ENCODE measurements around the gene RBM19.

Gene RBM19

GRCh38 chr12:113934060-113934814, 31.9 kb downstream of the RBM19 start:
- Histone ChIP-seq H3K27me3 (ENCODE audit: insufficient read depth, low read depth, severe bottlenecking) (no peaks in the 10 kb centered on the region), H3K27ac (peak overlapping the region; percentile 97), H3K4me3 (ENCODE audit: low read depth, low read length) (no peak overlapping the region), H3K36me3 (peaks cover 11% of the 10 kb centered on the region; the same call in 1 of the 2 replicates), H3K9me3 (ENCODE audit: severe bottlenecking) (no peaks in the 10 kb centered on the region)
- no peak for DNase-seq
- no peak for TF ChIP-seq CTCF (IDR thresholded peaks at IDR 0.05; ENCODE audit: low read depth, low read length)

GRCh38 chr12:113933201-113933786, 32.8 kb downstream of the RBM19 start:
- Histone ChIP-seq H3K36me3 (peaks cover 3% of the 10 kb centered on the region; the same call in 1 of the 2 replicates), H3K27ac (peak overlapping the region; percentile 97), H3K9me3 (ENCODE audit: severe bottlenecking) (no peaks in the 10 kb centered on the region), H3K27me3 (ENCODE audit: insufficient read depth, low read depth, severe bottlenecking) (no peaks in the 10 kb centered on the region), H3K4me3 (ENCODE audit: low read depth, low read length) (peak overlapping the region; percentile 22)
- DNase-seq: peak; percentile 92
- peak; percentile 45 for TF ChIP-seq CTCF (IDR thresholded peaks at IDR 0.05; ENCODE audit: low read depth, low read length)

GRCh38 chr12:113932381-113933196, 33.5 kb downstream of the RBM19 start:
- peak overlapping the region; percentile 22 for H3K4me3 ChIP-seq (ENCODE audit: low read depth, low read length)
- H3K9me3 ChIP-seq (ENCODE audit: severe bottlenecking): no peaks in the 10 kb centered on the region
- DNase-seq: peak; percentile 91
- TF ChIP-seq CTCF (IDR thresholded peaks at IDR 0.05; ENCODE audit: low read depth, low read length): no peak
- H3K27me3 ChIP-seq (ENCODE audit: insufficient read depth, low read depth, severe bottlenecking): no peaks in the 10 kb centered on the region
- peaks cover 3% of the 10 kb centered on the region; the same call in 1 of the 2 replicates for H3K36me3 ChIP-seq
- H3K27ac ChIP-seq: peak overlapping the region; percentile 97

- Histone ChIP-seq H3K36me3 (no peaks in the 10 kb centered on the region; the same call in 1 of the 2 replicates), H3K9me3 (ENCODE audit: severe bottlenecking) (no peaks in the 10 kb centered on the region), H3K27ac (peak overlapping the region; percentile 97), H3K27me3 (ENCODE audit: insufficient read depth, low read depth, severe bottlenecking) (no peaks in the 10 kb centered on the region), H3K4me3 (ENCODE audit: low read depth, low read length) (no peak overlapping the region)
- TF ChIP-seq CTCF (IDR thresholded peaks at IDR 0.05; ENCODE audit: low read depth, low read length): no peak
- DNase-seq: no peak
Observed at GRCh38 chr12:113931517-113931916, 34.6 kb downstream of the RBM19 start.

GRCh38 chr12:113930249-113930648, 35.9 kb downstream of the RBM19 start:
- H3K9me3 ChIP-seq (ENCODE audit: severe bottlenecking): no peaks in the 10 kb centered on the region
- H3K27ac ChIP-seq: no peak overlapping the region
- no peak for DNase-seq
- no peak for TF ChIP-seq CTCF (IDR thresholded peaks at IDR 0.05; ENCODE audit: low read depth, low read length)
- H3K36me3 ChIP-seq: peaks cover 5% of the 10 kb centered on the region
- no peaks in the 10 kb centered on the region for H3K27me3 ChIP-seq (ENCODE audit: insufficient read depth, low read depth, severe bottlenecking)
- no peak overlapping the region for H3K4me3 ChIP-seq (ENCODE audit: low read depth, low read length)
